AG10803 (cell line): ENCODE data around the gene MMP23B.
A peak's percentile ranks its signal among the peaks of the same experiment; 100 is the strongest.
"Not testable (repeated sequence)": the region's sequence is repeated elsewhere in the genome, so short reads cannot be mapped to it uniquely, and the experiment has no call there.

ENCODE experiments used
- DNase-seq: peaks from one replicate; pipeline ENCODE4 v3.0.0; 2010; ENCODE audit warnings: low read depth
- H3K4me3 ChIP-seq: 2 replicates; pipeline ENCODE4 v1.5.1; 2011; ENCODE audit warnings: mild to moderate bottlenecking, low read length, control low read depth
- CTCF ChIP-seq: conservative IDR thresholded peaks from 2 replicates; pipeline ENCODE4 v1.5.1; 2011; ENCODE audit warnings: mild to moderate bottlenecking, low read length, control low read depth, inconsistent platforms

MMP23B gene

GRCh38 chr1:1630191-1630964 is 1.6 kb upstream of the MMP23B start:
- no peak overlapping the region for H3K4me3 ChIP-seq
- DNase-seq: peak; percentile 43

DNA sequence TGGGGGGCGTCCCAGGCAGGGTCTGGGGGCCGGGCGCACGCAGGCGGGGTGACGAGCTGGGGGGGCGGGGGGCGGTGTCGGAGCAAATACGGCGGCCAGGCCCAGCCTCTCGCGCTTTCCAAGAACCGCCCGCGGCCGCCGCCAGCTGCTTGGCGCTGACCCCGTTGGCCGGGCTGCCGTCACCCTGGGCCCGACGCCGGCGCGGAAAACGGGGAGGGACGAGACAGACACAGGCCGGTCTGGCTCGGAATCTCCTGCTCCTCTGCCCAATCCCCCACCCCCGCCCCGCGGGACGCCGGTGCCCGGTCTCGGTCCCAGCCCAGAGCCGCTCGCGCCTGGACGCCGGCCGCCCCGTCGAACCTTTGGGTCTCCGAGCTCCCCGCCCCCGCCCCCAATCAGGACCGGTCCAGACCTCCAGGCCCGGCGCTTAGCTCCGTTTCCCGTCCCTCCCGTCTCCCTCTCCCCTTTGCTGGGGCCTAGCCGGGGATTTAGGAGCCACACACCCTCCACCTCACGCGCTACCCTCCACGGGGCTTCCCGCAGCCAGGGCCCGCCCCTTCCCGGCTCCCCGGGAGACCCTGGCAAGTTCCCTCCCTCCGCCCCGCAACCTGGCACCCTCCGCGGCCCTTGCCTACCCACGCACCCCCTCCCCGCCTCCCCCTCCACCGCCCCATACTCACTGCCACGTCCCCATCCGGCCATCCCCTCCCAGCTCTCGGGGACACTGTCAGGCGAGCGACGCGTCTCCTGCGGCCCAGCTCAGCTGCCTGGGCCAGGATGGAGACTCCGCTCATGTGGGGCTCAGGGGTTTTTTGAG is 800 bp upstream of the MMP23B start:
- no peak for TF ChIP-seq CTCF
- no peak overlapping the region for H3K4me3 ChIP-seq

More at GRCh38 chr1:1630191-1630964, 1.6 kb upstream of the MMP23B start:
- no peak for TF ChIP-seq CTCF

DNA sequence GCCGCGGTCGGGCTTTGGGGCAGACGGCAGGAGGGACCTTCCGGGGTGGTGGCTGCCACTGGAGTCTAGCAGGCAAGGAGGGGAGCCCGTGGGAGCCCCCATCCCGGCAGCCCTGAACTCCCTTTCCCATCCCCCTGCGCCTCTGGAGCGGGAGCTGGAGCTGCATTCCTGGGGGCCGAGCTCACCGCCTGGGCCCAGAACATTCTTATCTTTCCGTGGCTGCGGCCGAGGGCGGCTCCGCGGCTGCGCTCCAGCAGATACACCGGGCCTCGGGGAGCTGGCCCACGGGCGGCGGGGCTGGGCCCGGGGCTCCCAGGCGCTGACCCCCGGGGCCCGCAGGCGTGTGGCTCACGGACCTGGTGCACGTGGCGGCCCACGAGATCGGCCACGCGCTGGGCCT is 1.4 kb downstream of the MMP23B start:
- not testable (repeated sequence) for DNase-seq, H3K4me3 ChIP-seq

More for the DNA sequence above, 800 bp upstream of the MMP23B start:
- DNase-seq: peak; percentile 17

DNA sequence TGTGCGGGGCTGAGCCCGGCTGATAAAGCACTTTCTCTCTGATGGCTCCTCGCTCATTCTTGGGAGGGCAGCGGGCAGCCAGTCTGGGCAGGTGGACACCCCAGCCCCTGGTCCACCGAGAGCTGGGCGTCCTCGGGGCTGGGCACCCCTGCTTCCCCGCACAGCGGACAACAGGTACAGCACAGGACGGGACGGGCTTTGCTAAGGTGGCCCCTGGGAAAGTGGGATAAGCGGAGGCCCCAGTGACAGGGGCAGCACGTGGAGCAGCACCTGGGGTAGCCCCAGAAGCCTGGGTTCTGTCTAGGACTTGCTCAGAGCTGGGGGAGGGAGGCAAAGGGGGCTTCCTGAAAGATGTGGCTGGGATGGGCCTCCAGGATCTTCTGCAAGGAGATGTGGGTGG is 2.6 kb downstream of the MMP23B start:
- DNase-seq, H3K4me3 ChIP-seq: not testable (repeated sequence)

- not testable (repeated sequence) for DNase-seq, H3K4me3 ChIP-seq
Observed at GRCh38 chr1:1636621-1637478, 4.9 kb downstream of the MMP23B start.

- not testable (repeated sequence) for DNase-seq, H3K4me3 ChIP-seq
Observed at GRCh38 chr1:1637479-1637875, 5.5 kb downstream of the MMP23B start.

GRCh38 chr1:1638528-1638927 is 6.6 kb downstream of the MMP23B start:
- H3K4me3 ChIP-seq, DNase-seq: not testable (repeated sequence)

GRCh38 chr1:1639368-1639767 is 7.4 kb downstream of the MMP23B start:
- not testable (repeated sequence) for DNase-seq

GRCh38 chr1:1640081-1640480 is 8.1 kb downstream of the MMP23B start:
- not testable (repeated sequence) for DNase-seq, H3K4me3 ChIP-seq

More at GRCh38 chr1:1639368-1639767, 7.4 kb downstream of the MMP23B start:
- H3K4me3 ChIP-seq: not testable (repeated sequence)

GRCh38 chr1:1640711-1641461 is 8.9 kb downstream of the MMP23B start:
- H3K4me3 ChIP-seq, DNase-seq: not testable (repeated sequence)

- DNase-seq, H3K4me3 ChIP-seq: not testable (repeated sequence)
Observed at GRCh38 chr1:1646326-1646725, 14.4 kb downstream of the MMP23B start.

DNA sequence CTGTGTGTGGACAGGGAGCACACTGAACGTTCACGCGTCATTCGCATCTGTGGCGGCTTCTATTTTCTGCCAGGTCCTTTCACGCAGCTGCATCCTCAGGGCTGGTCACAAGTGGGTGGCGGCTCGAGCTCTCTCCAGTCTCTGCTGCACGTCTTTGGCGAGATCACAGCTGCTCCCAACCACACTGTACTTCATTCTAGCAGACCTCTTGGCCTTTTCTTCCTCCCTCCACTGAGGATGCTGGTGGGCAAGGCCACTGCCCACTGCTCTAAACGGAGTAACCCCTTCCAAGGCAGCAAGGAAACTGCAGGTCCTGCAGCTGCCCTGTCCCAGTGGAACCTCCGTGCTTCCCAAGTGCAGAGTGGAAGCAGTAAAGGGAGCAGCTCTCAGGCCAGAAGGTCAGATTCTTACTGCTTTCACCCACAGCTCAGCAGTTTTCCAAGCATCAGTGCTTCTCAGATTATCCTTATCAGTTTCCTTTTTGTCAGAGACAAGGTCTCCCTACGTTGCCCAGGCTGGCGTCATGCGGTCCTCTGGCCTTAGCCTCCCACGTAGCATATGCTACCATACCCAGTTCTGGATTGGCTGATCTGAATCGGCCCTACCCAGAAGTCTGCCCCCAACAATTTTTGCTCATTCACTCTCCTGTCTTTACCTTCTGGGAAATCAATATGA is 15.7 kb downstream of the MMP23B start:
- H3K4me3 ChIP-seq, DNase-seq: not testable (repeated sequence)

DNA sequence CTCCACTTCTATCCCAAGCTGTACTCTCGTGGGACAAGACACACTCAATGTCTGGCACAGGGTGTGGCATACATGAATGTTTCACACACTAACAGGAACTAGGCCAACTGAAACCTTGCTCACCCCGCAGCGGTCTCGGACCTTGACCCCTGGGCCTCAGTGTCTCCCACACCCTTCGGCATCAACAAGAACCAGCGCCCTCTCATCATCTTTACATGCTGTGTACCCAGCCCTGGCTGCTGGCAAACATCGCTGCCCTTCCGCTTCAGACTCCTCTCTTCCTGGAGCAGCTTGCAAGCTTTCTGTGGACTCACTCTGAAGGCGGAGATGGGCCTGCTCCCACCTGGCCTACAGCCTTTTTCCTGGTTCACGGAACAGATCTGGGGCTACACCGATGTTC is 16.3 kb downstream of the MMP23B start:
- not testable (repeated sequence) for H3K4me3 ChIP-seq, DNase-seq

- DNase-seq: peak; percentile 92
- peak within 1 kb of the TSS; percentile 68 for H3K4me3 ChIP-seq
Observed at GRCh38 chr1:1658583-1659549, 26.9 kb downstream of the MMP23B start, which contains the start of gene CDK11B. CDK11B (minus strand) TSS chr1:1659004; CDS start chr1:1657485, 1,519 bp downstream.
